HepG2 (cell line): ENCODE data around the gene TMEM236. TPM values are rescaled to one million over a fixed set of nuclear protein-coding genes. Genes with fewer than 3 reads are reported as not detected.
"Not testable (repeated sequence)": the region's sequence is repeated elsewhere in the genome, so short reads cannot be mapped to it uniquely, and the experiment has no call there.

Experiments
- ATAC-seq: fragments of 200-7000 bp; cut with Tn5 transposase; 3 replicates; pipeline ENCODE4 v1.9.1; 2020; ENCODE audit warnings: mild to moderate bottlenecking, moderate library complexity
- BruUV-seq: library from RNA; stranded (reverse); fragments of 400-500 nt; replicated peaks from 2 replicates; lab custom pipeline; 2021; lab: Mats Ljungman, UMichigan
- CTCF ChIA-PET: fragments of 300-600 bp; formaldehyde crosslinking; extraction: SDS; loops from one replicate; lab custom pipeline; 2021; ENCODE audit warnings: low total read pairs, inconsistent platforms, low intra/inter-chr PET ratio; lab: Yijun Ruan, JAX
- POLR2A ChIA-PET: fragments of 350-600 bp; sonication (Branson Sonifier 250); formaldehyde crosslinking; loops from one replicate; lab custom pipeline; 2020; ENCODE audit warnings: antibody characterized with exemption, inconsistent platforms; lab: Yijun Ruan, JAX
- DNase-seq: peaks from one replicate; pipeline ENCODE4 v3.0.0-alpha.2; 2015; ENCODE audit warnings: low spot score
- FAIRE-seq: peaks from 3 replicates; lab custom pipeline; 2011; peaks lifted over from hg19 to GRCh38; lab: Jason Lieb, UNC
- H2AFZ ChIP-seq: one replicate; pipeline ENCODE4 v1.6.1; 2011; ENCODE audit warnings: low read length, inconsistent platforms
- H3K27ac ChIP-seq: fragments of 300-600 bp; 3 replicates; pipeline ENCODE4 v1.8.0; 2011; ENCODE audit warnings: mixed run types, mild to moderate bottlenecking, mixed read lengths, low read length, inconsistent platforms; ENCODE audit not compliant: insufficient read depth; ENCODE audit errors: extremely low read length
- H3K27me3 ChIP-seq, 2 experiments: fragments of 200-600 bp in 1 of 2; 2 replicates in 1 of 2; 3 replicates in 1 of 2; pipeline versions ENCODE4 v1.6.0 to v1.8.0; 2011; ENCODE audit warnings: low read length in 2 of 2, mild to moderate bottlenecking in 2 of 2, moderate library complexity in 2 of 2, inconsistent platforms in 1 of 2; ENCODE audit not compliant: insufficient read depth in 2 of 2, control insufficient read depth in 1 of 2
- H3K36me3 ChIP-seq, 2 experiments: fragments of 200-600 bp in 1 of 2; replicated peaks in 1 of 2; 2 replicates in 1 of 2; 3 replicates in 1 of 2; pipeline versions ENCODE4 v1.5.1 to v1.8.0; 2011; ENCODE audit warnings: low read length in 2 of 2, inconsistent platforms in 1 of 2; ENCODE audit not compliant: insufficient read depth in 2 of 2, control insufficient read depth in 1 of 2
- H3K4me1 ChIP-seq: 2 replicates; pipeline ENCODE4 v1.5.1; 2012; ENCODE audit warnings: low read length, inconsistent platforms; ENCODE audit not compliant: insufficient read depth
- H3K4me2 ChIP-seq: 2 replicates; pipeline ENCODE4 v1.6.0; 2011; ENCODE audit warnings: low read depth, low read length, inconsistent platforms
- H3K4me3 ChIP-seq, 3 experiments: fragments of 200-600 bp in 1 of 3; sonication (generic), shearing (Covaris generic) in 1 of 3; replicated peaks in 1 of 3; 2 replicates each; pipeline ENCODE4 v1.5.1; 2011 to 2016; ENCODE audit warnings: low read length in 3 of 3, inconsistent platforms in 2 of 3, low read depth in 2 of 3, mild to moderate bottlenecking in 2 of 3, control low read depth in 1 of 3, mixed read lengths in 1 of 3; ENCODE audit not compliant: insufficient read depth in 1 of 3
- H3K79me2 ChIP-seq: one replicate; pipeline ENCODE4 v1.6.1; 2011; ENCODE audit warnings: low read length, inconsistent platforms; ENCODE audit not compliant: insufficient read depth
- H3K9ac ChIP-seq: 2 replicates; pipeline ENCODE4 v1.6.0; 2011; ENCODE audit warnings: mild to moderate bottlenecking, low read depth, low read length, inconsistent platforms; ENCODE audit not compliant: insufficient read depth
- H3K9me3 ChIP-seq: 2 replicates; pipeline ENCODE4 v1.5.1; 2012; ENCODE audit warnings: mild to moderate bottlenecking, low read length
- H4K20me1 ChIP-seq: 2 replicates; pipeline ENCODE4 v1.6.0; 2011; ENCODE audit warnings: inconsistent platforms, mild to moderate bottlenecking, low read length, moderate library complexity; ENCODE audit not compliant: insufficient read depth
- ZNF281 ChIP-seq: sonication (generic); formaldehyde crosslinking; IDR thresholded peaks from 2 replicates; pipeline ENCODE4 v1.4.0; 2020; ENCODE audit warnings: missing genetic modification reagents, borderline replicate concordance
- WGBS: methylation state at CpG from one replicate; pipeline ENCODE4 v1.1.6; 2017; ENCODE audit warnings: low lambda C conversion rate; 5-methylcytosine and 5-hydroxymethylcytosine counted together
- in situ Hi-C: cut with HindIII; loops from 2 replicates; pipeline ENCODE4 v1.10.0; 2017; ENCODE audit warnings: low pct_unique_long_range_greater_than_20kb; ENCODE audit not compliant: extremely low pct_ligation_motif_present
- intact Hi-C: fragments of 100-400 bp; cut with micrococcal nuclease; formaldehyde crosslinking; loops from one replicate; pipeline ENCODE4 v1.10.0; 2022; ENCODE audit not compliant: unreplicated experiment
- polyA plus RNA-seq, 8 experiments: library from polyadenylated mRNA; depleted of rRNA in 3 of 8; stranded (reverse) in 7 of 8; unstranded in 1 of 8; fragments of >200 nt; fragmentation: Illumina TruSeq in 4 of 8; extraction: Trizol in 4 of 8; gene quantifications; 2 replicates each; pipeline versions ENCODE4 v1.2.1 to v1.2.3, GENCODE V29; 2011 to 2016; ENCODE audit warnings: low read depth in 4 of 8, missing spikeins in 1 of 8, mixed read lengths in 1 of 8; ENCODE audit not compliant: insufficient read depth in 1 of 8
- total RNA-seq, 5 experiments: library from RNA; depleted of rRNA; stranded (reverse); fragments of >200 nt; fragmentation: Illumina TruSeq; extraction: Trizol; gene quantifications; 2 replicates each; pipeline ENCODE4 v1.2.3, GENCODE V29; 2016; ENCODE audit warnings: low read depth in 1 of 5
- TF ChIP-seq, protein P1 (sequence below): sonication (generic); formaldehyde crosslinking; IDR thresholded peaks from 2 replicates; pipeline ENCODE4 v1.5.1; 2020; ENCODE audit warnings: mild to moderate bottlenecking, missing genetic modification reagents, moderate library complexity

TMEM236 gene
- total and polyA plus RNA-seq, 2 of the 13 experiments (the other 11 are each of a cell fraction or from before 2014, with no cell fraction given), result 0.04 to 0.08 TPM

DNA sequence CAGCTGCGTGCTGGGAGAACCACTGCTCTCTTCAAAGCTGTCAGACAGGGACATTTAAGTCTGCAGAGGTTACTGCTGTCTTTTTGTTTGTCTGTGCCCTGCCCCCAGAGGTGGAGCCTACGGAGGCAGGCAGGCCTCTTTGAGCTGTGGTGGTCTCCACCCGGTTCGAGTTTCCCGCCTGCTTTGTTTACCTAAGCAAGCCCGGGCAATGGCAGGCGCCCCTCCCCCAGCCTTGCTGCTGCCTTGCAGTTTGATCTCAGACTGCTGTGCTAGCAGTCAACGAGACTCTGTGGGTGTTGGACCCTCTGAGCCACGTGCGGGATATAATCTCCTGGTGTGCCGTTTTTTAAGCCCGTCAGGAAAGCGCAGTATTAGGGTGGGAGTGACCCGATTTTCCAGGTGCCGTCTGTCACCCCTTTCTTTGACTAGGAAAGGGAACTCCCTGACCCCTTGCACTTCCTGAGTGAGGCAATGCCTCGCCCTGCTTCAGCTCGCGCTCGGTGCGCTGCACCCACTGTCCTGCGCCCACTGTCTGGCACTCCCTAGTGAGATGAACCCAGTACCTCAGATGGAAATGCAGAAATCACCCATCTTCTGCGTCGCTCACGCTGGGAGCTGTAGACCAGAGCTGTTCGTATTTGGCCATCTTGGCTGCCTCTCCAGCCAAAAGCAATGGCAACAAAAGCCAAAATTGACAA is 29.5 kb upstream of the TMEM236 start:
- peak; percentile 13 for DNase-seq
- TF ChIP-seq, protein P1, sequence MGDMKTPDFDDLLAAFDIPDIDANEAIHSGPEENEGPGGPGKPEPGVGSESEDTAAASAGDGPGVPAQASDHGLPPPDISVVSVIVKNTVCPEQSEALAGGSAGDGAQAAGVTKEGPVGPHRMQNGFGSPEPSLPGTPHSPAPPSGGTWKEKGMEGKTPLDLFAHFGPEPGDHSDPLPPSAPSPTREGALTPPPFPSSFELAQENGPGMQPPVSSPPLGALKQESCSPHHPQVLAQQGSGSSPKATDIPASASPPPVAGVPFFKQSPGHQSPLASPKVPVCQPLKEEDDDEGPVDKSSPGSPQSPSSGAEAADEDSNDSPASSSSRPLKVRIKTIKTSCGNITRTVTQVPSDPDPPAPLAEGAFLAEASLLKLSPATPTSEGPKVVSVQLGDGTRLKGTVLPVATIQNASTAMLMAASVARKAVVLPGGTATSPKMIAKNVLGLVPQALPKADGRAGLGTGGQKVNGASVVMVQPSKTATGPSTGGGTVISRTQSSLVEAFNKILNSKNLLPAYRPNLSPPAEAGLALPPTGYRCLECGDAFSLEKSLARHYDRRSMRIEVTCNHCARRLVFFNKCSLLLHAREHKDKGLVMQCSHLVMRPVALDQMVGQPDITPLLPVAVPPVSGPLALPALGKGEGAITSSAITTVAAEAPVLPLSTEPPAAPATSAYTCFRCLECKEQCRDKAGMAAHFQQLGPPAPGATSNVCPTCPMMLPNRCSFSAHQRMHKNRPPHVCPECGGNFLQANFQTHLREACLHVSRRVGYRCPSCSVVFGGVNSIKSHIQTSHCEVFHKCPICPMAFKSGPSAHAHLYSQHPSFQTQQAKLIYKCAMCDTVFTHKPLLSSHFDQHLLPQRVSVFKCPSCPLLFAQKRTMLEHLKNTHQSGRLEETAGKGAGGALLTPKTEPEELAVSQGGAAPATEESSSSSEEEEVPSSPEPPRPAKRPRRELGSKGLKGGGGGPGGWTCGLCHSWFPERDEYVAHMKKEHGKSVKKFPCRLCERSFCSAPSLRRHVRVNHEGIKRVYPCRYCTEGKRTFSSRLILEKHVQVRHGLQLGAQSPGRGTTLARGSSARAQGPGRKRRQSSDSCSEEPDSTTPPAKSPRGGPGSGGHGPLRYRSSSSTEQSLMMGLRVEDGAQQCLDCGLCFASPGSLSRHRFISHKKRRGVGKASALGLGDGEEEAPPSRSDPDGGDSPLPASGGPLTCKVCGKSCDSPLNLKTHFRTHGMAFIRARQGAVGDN (CRISPR knock-in tag), result peak; percentile 24; the same call in 1 of the 2 replicates
- TF ChIP-seq ZNF281 (CRISPR knock-in tag), result peak; percentile 79; the same call in 1 of the 2 replicates
- H3K36me3 ChIP-seq, H4K20me1 ChIP-seq, H3K4me3 ChIP-seq, intact Hi-C loops, H3K27me3 ChIP-seq, H3K9ac ChIP-seq, ATAC-seq, H3K27ac ChIP-seq, H2AFZ ChIP-seq, BruUV-seq, in situ Hi-C loops, CTCF ChIA-PET, FAIRE-seq, H3K79me2 ChIP-seq, POLR2A ChIA-PET, H3K4me2 ChIP-seq, H3K9me3 ChIP-seq, H3K4me1 ChIP-seq: not testable (repeated sequence)
- 80% methylated on average over 17 of the region's 25 CpGs for WGBS
